RWPE2 (cell line): ENCODE data around the gene MTSS2.

Experiments
- ATAC-seq: fragments of 200-7000 bp; cut with Tn5 transposase; 3 replicates; pipeline ENCODE4 v1.9.1; 2021; ENCODE audit warnings: low read depth
- DNase-seq: peaks from one replicate; pipeline ENCODE4 v3.0.0-alpha.2; 2020; ENCODE audit warnings: low spot score
- H3K27ac ChIP-seq: fragments of 450-650 bp; 2 replicates; pipeline ENCODE4 v1.5.1; 2017; ENCODE audit warnings: mild to moderate bottlenecking; ENCODE audit not compliant: poor library complexity, severe bottlenecking
- H3K27me3 ChIP-seq: fragments of 250-450 bp; sonication (Bioruptor Pico); 2 replicates; pipeline ENCODE4 v1.5.1; 2021; ENCODE audit warnings: mild to moderate bottlenecking, moderate library complexity; ENCODE audit not compliant: insufficient read depth, poor library complexity, severe bottlenecking
- H3K36me3 ChIP-seq: fragments of 250-450 bp; sonication (Bioruptor Pico); 2 replicates; pipeline ENCODE4 v1.5.1; 2020; ENCODE audit warnings: low read depth, mild to moderate bottlenecking, moderate library complexity
- H3K4me1 ChIP-seq: fragments of 250-450 bp; sonication (Bioruptor Pico); 2 replicates; pipeline ENCODE4 v1.5.1; 2021; ENCODE audit warnings: mild to moderate bottlenecking, moderate library complexity; ENCODE audit not compliant: insufficient read depth, poor library complexity, severe bottlenecking
- H3K4me3 ChIP-seq: fragments of 250-450 bp; sonication (Bioruptor Pico); 2 replicates; pipeline ENCODE4 v1.5.1; 2021; ENCODE audit warnings: mild to moderate bottlenecking, moderate library complexity; ENCODE audit not compliant: severe bottlenecking
- H3K9me3 ChIP-seq: fragments of 250-450 bp; sonication (Bioruptor Pico); 2 replicates; pipeline ENCODE4 v1.5.1; 2021; ENCODE audit warnings: mild to moderate bottlenecking, moderate library complexity; ENCODE audit not compliant: severe bottlenecking
- TF ChIP-seq, protein P1 (sequence below): fragments of 450-650 bp; IDR thresholded peaks from one replicate; pipeline ENCODE4 v1.5.1; 2017; ENCODE audit warnings: mild to moderate bottlenecking, moderate library complexity; ENCODE audit not compliant: poor library complexity, severe bottlenecking

Gene MTSS2, protein sequence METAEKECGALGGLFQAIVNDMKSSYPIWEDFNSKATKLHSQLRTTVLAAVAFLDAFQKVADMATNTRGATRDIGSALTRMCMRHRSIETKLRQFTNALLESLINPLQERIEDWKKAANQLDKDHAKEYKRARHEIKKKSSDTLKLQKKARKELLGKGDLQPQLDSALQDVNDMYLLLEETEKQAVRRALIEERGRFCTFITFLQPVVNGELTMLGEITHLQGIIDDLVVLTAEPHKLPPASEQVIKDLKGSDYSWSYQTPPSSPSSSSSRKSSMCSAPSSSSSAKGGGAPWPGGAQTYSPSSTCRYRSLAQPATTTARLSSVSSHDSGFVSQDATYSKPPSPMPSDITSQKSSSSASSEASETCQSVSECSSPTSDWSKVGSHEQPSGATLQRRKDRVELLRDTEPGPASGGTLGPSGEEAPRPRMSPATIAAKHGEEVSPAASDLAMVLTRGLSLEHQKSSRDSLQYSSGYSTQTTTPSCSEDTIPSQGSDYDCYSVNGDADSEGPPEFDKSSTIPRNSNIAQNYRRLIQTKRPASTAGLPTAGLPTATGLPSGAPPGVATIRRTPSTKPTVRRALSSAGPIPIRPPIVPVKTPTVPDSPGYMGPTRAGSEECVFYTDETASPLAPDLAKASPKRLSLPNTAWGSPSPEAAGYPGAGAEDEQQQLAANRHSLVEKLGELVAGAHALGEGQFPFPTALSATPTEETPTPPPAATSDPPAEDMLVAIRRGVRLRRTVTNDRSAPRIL

DNA sequence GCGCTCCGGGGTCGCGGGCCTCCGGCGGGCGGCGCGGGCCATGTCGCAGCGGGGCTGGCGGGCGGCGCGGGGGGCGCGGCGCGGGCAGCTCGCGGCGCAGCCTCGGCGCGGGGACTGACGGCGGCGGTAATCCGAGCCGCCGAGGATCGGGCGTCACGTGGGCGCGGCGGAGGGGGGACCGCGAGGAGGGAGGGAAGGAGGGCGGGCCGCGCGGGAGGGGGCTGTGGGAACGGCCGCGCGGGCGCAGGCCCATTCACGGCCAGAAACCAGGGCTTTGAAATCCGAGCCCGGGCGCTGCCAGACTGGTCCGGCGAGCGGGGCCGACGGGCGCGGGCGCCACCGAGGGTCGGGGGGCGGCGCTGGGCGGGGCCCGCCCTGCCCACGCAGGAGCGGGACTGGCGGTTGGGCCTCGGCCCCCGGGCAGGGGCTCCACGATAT is at the start of gene MTSS2:
Gene MTSS2, minus strand, starts transcription at position 116 of the 438 bp plus-strand sequence. CDS start 262 bp downstream, outside the sequence.
- H3K4me3 ChIP-seq = peak within 1 kb of the TSS; percentile 92
- DNase-seq (no peak), ATAC-seq (peak; percentile 68)
- TF ChIP-seq, protein P1, sequence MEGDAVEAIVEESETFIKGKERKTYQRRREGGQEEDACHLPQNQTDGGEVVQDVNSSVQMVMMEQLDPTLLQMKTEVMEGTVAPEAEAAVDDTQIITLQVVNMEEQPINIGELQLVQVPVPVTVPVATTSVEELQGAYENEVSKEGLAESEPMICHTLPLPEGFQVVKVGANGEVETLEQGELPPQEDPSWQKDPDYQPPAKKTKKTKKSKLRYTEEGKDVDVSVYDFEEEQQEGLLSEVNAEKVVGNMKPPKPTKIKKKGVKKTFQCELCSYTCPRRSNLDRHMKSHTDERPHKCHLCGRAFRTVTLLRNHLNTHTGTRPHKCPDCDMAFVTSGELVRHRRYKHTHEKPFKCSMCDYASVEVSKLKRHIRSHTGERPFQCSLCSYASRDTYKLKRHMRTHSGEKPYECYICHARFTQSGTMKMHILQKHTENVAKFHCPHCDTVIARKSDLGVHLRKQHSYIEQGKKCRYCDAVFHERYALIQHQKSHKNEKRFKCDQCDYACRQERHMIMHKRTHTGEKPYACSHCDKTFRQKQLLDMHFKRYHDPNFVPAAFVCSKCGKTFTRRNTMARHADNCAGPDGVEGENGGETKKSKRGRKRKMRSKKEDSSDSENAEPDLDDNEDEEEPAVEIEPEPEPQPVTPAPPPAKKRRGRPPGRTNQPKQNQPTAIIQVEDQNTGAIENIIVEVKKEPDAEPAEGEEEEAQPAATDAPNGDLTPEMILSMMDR = no peak
- peaks cover 63% of the 10 kb centered on the region for H3K4me1 ChIP-seq
- H3K27ac ChIP-seq = peak within 1 kb of the TSS; percentile 92
- H3K27me3 ChIP-seq = no peaks in the 10 kb centered on the region
- peaks cover 34% of the 10 kb centered on the region for H3K36me3 ChIP-seq
- no peaks in the 10 kb centered on the region for H3K9me3 ChIP-seq

DNA sequence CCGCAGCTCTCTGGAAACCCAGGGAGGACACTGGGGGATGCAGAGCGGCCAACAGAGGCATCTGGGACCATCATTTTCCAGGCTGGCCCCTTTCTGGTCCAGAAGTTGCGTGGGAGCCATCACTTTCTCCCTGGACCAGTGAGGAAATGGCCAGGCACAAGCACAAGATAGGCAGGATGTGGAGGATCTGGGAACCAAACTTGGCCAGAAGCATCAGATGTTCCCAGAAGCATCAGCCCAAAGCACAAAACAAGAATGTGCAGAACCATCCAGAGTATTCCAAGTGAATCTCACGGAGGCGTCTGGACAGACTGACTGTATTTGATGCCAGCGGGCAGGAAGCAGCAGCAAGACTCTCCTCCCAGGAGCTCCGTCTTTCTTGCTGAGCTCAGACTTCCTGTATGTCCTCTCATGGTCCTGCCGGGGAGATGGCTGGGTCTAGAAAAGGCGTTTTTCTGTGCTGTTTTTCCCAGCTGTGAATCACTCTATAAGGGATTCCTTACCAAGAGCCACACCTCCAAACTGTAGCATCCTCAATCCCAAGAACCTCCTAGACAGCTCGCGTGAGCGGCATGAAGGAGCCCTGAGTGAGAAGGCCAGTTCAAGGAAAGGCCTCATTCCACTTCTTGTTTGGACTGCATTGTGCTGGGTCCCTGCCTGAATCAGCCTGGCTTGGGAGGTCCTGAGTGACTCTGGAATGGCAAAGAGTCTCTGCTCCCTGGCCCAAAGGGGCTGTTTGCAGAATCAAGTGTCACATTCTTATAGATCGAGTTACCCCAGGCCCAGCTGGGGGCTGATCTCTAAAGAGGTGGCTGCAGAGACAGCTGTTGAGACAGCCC is 49.5 kb upstream of the MTSS2 start:
- no peak overlapping the region for H3K4me3 ChIP-seq
- DNase-seq = no peak
- TF ChIP-seq, protein P1 = no peak
- H3K27ac ChIP-seq = no peak overlapping the region
- peaks cover 12% of the 10 kb centered on the region; the same call in 1 of the 2 replicates for H3K36me3 ChIP-seq
- no peaks in the 10 kb centered on the region for H3K4me1 ChIP-seq
- no peak for ATAC-seq
- no peaks in the 10 kb centered on the region for H3K9me3 ChIP-seq
- no peaks in the 10 kb centered on the region for H3K27me3 ChIP-seq

DNA sequence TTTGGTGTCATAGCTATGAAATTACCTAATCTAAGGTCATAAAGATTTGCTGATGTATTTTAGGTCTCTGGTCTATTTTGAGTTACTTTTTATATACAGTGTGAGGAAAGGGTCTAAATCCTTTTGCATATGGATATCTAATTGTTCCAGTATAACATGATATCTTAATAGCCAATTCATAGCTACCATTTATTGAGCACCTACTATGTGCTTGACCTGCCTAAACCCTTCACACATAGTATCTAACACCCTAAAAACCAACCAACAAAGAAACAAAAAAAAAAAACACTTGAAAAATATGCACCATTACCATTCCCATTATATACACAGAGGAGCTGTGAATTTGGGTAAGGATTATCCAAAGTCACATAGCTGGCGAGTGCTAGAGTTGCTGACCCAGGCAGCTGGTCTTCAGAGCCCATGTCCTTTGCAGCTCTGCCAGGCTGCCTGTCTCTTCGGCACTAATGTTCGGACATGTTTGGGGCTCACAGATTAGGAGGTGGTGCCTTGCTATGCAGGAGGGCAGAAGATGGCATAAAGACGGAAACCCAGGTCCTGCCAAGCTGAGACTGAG is 48.8 kb upstream of the MTSS2 start:
- Histone ChIP-seq H3K27ac (no peak overlapping the region), H3K4me1 (no peaks in the 10 kb centered on the region), H3K4me3 (no peak overlapping the region), H3K27me3 (no peaks in the 10 kb centered on the region), H3K9me3 (no peaks in the 10 kb centered on the region), H3K36me3 (peaks cover 12% of the 10 kb centered on the region; the same call in 1 of the 2 replicates)
- DNase-seq (no peak), ATAC-seq (no peak)
- TF ChIP-seq, protein P1 = no peak

DNA sequence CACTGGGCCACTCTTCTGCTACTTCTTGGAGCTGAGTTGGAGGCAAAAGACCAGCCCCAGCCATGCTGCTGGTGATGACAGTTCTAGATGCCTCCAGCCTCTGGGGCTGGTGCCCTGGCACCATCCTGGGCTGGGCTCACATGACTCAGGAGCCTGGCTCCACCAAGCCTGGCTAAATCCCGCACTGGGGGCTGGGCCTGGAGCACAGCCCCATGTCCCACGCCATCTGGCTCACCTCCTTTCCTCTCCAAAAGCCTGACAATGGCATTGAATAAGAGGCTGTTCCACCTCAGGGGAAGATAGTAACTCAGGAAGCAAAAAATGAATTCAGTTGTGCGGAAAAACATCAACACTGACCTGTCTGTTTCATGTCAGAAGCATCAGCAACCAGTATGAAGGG is 45.1 kb upstream of the MTSS2 start:
- TF ChIP-seq, protein P1 = no peak
- no peak overlapping the region for H3K27ac ChIP-seq
- H3K4me1 ChIP-seq = no peaks in the 10 kb centered on the region
- no peaks in the 10 kb centered on the region for H3K27me3 ChIP-seq
- H3K36me3 ChIP-seq = peaks cover 18% of the 10 kb centered on the region
- H3K9me3 ChIP-seq = no peaks in the 10 kb centered on the region
- ATAC-seq = no peak
- no peak for DNase-seq
- no peak overlapping the region for H3K4me3 ChIP-seq
